Fibroblast of lung (primary cell): ENCODE results near the gene JOSD2. TPM values are rescaled to one million over a fixed set of nuclear protein-coding genes. Genes with fewer than 3 reads are reported as not detected.

Experiments used
- DNase-seq, 2 donors: peaks; one replicate each; pipeline versions ENCODE4 v3.0.0 to v3.0.0-alpha.2; 2010; ENCODE audit warnings: low read depth in 2 of 2
- H2AFZ ChIP-seq: 2 replicates; pipeline ENCODE4 v1.5.1; 2012; ENCODE audit warnings: low read length, control low read depth, inconsistent platforms
- H3K27ac ChIP-seq: 2 replicates; pipeline ENCODE4 v1.5.1; 2011; ENCODE audit warnings: low read length, control low read depth; ENCODE audit not compliant: insufficient read depth
- H3K27me3 ChIP-seq: 2 replicates; pipeline ENCODE4 v1.5.1; 2011; ENCODE audit warnings: mild to moderate bottlenecking, low read length; ENCODE audit not compliant: control insufficient read depth, insufficient read depth
- H3K36me3 ChIP-seq: 2 replicates; pipeline ENCODE4 v1.5.1; 2011; ENCODE audit warnings: low read length; ENCODE audit not compliant: control insufficient read depth, insufficient read depth
- H3K4me1 ChIP-seq: 2 replicates; pipeline ENCODE4 v1.5.1; 2011; ENCODE audit warnings: low read length; ENCODE audit not compliant: control insufficient read depth, insufficient read depth; ENCODE audit errors: extremely low read depth
- H3K4me2 ChIP-seq: 2 replicates; pipeline ENCODE4 v1.5.1; 2011; ENCODE audit warnings: low read length, control low read depth; ENCODE audit not compliant: insufficient read depth; ENCODE audit errors: extremely low read depth
- H3K4me3 ChIP-seq, 4 experiments: fragments of 200-600 bp in 1 of 4; sonication (generic) in 1 of 4; replicated peaks in 1 of 4; 2 replicates each; pipeline ENCODE4 v1.5.1; 2011 to 2016; ENCODE audit warnings: low read length in 4 of 4, low read depth in 3 of 4, mild to moderate bottlenecking in 3 of 4, control low read depth in 2 of 4, inconsistent platforms in 1 of 4, mixed read lengths in 1 of 4; ENCODE audit not compliant: insufficient read depth in 1 of 4; ENCODE audit errors: control extremely low read depth in 1 of 4
- H3K79me2 ChIP-seq: 2 replicates; pipeline ENCODE4 v1.5.1; 2012; ENCODE audit warnings: mild to moderate bottlenecking, low read length, inconsistent platforms; ENCODE audit not compliant: control insufficient read depth, insufficient read depth
- H3K9ac ChIP-seq: 2 replicates; pipeline ENCODE4 v1.5.1; 2011; ENCODE audit warnings: mild to moderate bottlenecking, low read length, control low read depth; ENCODE audit not compliant: insufficient read depth
- H3K9me3 ChIP-seq: 2 replicates; pipeline ENCODE4 v1.5.1; 2012; ENCODE audit warnings: low read depth, low read length; ENCODE audit not compliant: control insufficient read depth, insufficient read depth
- H4K20me1 ChIP-seq: 2 replicates; pipeline ENCODE4 v1.5.1; 2011; ENCODE audit warnings: low read length; ENCODE audit not compliant: control insufficient read depth, insufficient read depth; ENCODE audit errors: extremely low read depth
- CTCF ChIP-seq, 2 donors: IDR thresholded peaks in 1 of 2; conservative IDR thresholded peaks in 1 of 2; 1 replicate in 1 of 2; 2 replicates in 1 of 2; pipeline ENCODE4 v1.5.1; 2011 to 2012; ENCODE audit warnings: low read length in 2 of 2, control low read depth in 1 of 2, inconsistent platforms in 1 of 2, low read depth in 1 of 2, mild to moderate bottlenecking in 1 of 2
- EZH2 ChIP-seq: IDR thresholded peaks from 2 replicates; pipeline ENCODE4 v1.5.1; 2012; ENCODE audit warnings: low read length, control low read depth, mild to moderate bottlenecking; ENCODE audit errors: missing control alignments
- polyA plus RNA-seq, 2 donors: library from polyadenylated mRNA; depleted of rRNA in 1 of 2; stranded (reverse) in 1 of 2; unstranded in 1 of 2; fragments of >200 nt; gene quantifications; 2 replicates each; pipeline ENCODE4 v1.2.1, GENCODE V29; 2011 to 2012; ENCODE audit warnings: missing spikeins in 1 of 2
- total RNA-seq: library from RNA; depleted of rRNA; stranded (reverse); fragments of >200 nt; gene quantifications from 2 replicates; pipeline ENCODE4 v1.2.1, GENCODE V29; 2014

The JOSD2 gene
- total and polyA plus RNA-seq, 2 donors (not counting 1 experiment from before 2014, with no cell fraction given) = 17.3 to 48.6 TPM

GRCh38 chr19:50519006-50519575, 8.1 kb upstream of the JOSD2 start:
- Histone ChIP-seq H4K20me1 (no peaks in the 10 kb centered on the region), H3K27me3 (no peaks in the 10 kb centered on the region), H3K4me1 (no peaks in the 10 kb centered on the region), H3K9me3 (no peaks in the 10 kb centered on the region), H2AFZ (no peak overlapping the region), H3K4me2 (no peak overlapping the region), H3K36me3 (no peaks in the 10 kb centered on the region), H3K4me3 (no peak overlapping the region), H3K9ac (no peak overlapping the region), H3K79me2 (no peaks in the 10 kb centered on the region), H3K27ac (no peak overlapping the region)
- no peak for DNase-seq
- TF ChIP-seq CTCF (conservative IDR thresholded peaks at IDR 0.05 in 1 of 2, IDR thresholded peaks at IDR 0.05 in 1 of 2; ENCODE audit: low read depth in 1 of 2, low read length in 2 of 2) = no peak
- no peak for TF ChIP-seq EZH2

GRCh38 chr19:50518091-50519005, 7.4 kb upstream of the JOSD2 start:
- H3K27ac ChIP-seq = no peak overlapping the region
- no peaks in the 10 kb centered on the region for H3K79me2 ChIP-seq
- no peak overlapping the region for H3K9ac ChIP-seq
- no peak overlapping the region for H3K4me2 ChIP-seq
- no peak overlapping the region for H2AFZ ChIP-seq
- no peaks in the 10 kb centered on the region for H3K36me3 ChIP-seq
- no peak for DNase-seq
- TF ChIP-seq CTCF (conservative IDR thresholded peaks at IDR 0.05 in 1 of 2, IDR thresholded peaks at IDR 0.05 in 1 of 2; ENCODE audit: low read depth in 1 of 2, low read length in 2 of 2) = no peak
- no peak for TF ChIP-seq EZH2
- H3K4me3 ChIP-seq = no peak overlapping the region
- H3K9me3 ChIP-seq = no peaks in the 10 kb centered on the region
- H4K20me1 ChIP-seq = no peaks in the 10 kb centered on the region
- H3K27me3 ChIP-seq = no peaks in the 10 kb centered on the region
- H3K4me1 ChIP-seq = no peaks in the 10 kb centered on the region

- Histone ChIP-seq H3K27ac (no peak overlapping the region), H3K79me2 (no peaks in the 10 kb centered on the region), H3K4me1 (no peaks in the 10 kb centered on the region), H3K4me2 (no peak overlapping the region), H3K27me3 (no peaks in the 10 kb centered on the region), H3K4me3 (no peak overlapping the region), H4K20me1 (no peaks in the 10 kb centered on the region), H3K9ac (no peak overlapping the region), H3K36me3 (no peaks in the 10 kb centered on the region), H2AFZ (no peak overlapping the region), H3K9me3 (no peaks in the 10 kb centered on the region)
- DNase-seq = no peak
- TF ChIP-seq EZH2 (no peak), CTCF (conservative IDR thresholded peaks at IDR 0.05 in 1 of 2, IDR thresholded peaks at IDR 0.05 in 1 of 2; ENCODE audit: low read depth in 1 of 2, low read length in 2 of 2) (no peak)
Measured at GRCh38 chr19:50517704-50518075, 6.7 kb upstream of the JOSD2 start.
